Measurements from ENCODE around the gene ARHGEF10L.

DNA sequence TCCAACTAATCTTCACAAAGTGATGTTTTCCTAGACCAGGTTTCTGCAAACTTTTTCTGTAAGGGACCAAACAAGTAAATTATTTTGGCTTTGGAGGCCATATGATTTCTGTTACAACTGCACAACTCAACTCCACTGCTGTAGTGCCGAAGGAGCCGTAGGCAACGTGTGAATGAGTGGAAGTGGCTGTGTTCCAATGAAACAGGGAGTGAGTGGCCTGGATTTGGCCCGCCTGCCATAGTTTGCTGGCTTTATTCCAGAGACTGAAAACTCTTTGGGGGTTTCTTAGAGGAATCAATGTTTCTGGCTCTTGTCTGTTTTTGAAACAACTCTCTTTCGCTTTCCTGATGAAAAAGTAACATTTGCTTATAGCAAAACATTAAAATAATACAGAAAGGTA, 203.1 kb downstream of the ARHGEF10L start:
- TF ChIP-seq, protein P1, sequence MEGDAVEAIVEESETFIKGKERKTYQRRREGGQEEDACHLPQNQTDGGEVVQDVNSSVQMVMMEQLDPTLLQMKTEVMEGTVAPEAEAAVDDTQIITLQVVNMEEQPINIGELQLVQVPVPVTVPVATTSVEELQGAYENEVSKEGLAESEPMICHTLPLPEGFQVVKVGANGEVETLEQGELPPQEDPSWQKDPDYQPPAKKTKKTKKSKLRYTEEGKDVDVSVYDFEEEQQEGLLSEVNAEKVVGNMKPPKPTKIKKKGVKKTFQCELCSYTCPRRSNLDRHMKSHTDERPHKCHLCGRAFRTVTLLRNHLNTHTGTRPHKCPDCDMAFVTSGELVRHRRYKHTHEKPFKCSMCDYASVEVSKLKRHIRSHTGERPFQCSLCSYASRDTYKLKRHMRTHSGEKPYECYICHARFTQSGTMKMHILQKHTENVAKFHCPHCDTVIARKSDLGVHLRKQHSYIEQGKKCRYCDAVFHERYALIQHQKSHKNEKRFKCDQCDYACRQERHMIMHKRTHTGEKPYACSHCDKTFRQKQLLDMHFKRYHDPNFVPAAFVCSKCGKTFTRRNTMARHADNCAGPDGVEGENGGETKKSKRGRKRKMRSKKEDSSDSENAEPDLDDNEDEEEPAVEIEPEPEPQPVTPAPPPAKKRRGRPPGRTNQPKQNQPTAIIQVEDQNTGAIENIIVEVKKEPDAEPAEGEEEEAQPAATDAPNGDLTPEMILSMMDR (IDR thresholded peaks at IDR 0.05; ENCODE audit: borderline replicate concordance, extremely low read depth, low read length, poor library complexity, severe bottlenecking) = no peak
- TF ChIP-seq EZH2 (IDR thresholded peaks at IDR 0.05; ENCODE audit: borderline replicate concordance, low read depth, low read length, severe bottlenecking) = no peak
